HG03520 (cell line): ENCODE data around the gene GGN.
A peak's percentile ranks its signal among the peaks of the same experiment; 100 is the strongest.

ENCODE experiments used
- ATAC-seq: cut with Tn5 transposase; IDR thresholded peaks from one replicate; pipeline ENCODE4 v1.9.1; 2021; ENCODE audit warnings: mild to moderate bottlenecking, moderate library complexity; ENCODE audit not compliant: unreplicated experiment

The GGN gene

DNA sequence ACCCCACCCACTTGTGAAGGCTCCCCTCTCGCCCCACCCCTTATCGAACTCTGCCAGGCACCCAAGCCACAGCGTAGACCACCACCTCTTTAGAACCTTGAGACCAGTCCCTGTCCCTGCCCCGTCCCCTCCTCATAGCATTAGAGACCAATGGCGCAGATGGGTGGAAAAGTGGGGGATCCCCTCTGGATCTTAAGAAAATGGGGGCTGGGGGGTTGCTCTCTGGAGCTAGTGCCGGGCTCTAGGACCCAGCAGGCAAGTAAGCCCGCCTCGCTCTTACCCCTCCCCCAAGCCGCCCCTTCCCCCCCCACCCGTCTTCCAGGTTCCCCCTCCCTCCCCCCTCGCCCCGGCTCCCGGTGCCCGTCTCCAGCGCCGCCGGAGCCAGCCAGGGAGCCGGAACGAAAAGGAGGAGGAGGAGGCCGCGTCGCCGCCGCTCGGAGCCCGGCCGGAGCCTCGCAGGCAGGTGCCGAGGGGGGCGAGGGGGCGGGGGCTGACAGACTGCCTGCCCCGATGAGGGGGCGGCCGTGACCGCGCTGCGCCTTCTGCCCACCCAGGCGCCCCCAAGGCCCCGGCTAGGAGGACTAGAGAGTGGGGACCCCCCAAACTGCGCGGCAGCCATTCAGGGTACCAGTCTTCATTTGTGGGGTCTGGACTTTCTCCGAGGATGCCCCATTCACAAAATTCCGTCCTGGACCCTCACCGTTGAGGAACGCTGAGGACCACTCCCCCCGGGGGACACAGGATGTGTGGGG is 691 bp upstream of the GGN start, which contains the start of gene SPRED3:
TSS of gene SPRED3 (plus strand) at position 349 of the 752 bp plus-strand sequence. CDS start 1,606 bp downstream, outside the sequence.
- no peak for ATAC-seq

DNA sequence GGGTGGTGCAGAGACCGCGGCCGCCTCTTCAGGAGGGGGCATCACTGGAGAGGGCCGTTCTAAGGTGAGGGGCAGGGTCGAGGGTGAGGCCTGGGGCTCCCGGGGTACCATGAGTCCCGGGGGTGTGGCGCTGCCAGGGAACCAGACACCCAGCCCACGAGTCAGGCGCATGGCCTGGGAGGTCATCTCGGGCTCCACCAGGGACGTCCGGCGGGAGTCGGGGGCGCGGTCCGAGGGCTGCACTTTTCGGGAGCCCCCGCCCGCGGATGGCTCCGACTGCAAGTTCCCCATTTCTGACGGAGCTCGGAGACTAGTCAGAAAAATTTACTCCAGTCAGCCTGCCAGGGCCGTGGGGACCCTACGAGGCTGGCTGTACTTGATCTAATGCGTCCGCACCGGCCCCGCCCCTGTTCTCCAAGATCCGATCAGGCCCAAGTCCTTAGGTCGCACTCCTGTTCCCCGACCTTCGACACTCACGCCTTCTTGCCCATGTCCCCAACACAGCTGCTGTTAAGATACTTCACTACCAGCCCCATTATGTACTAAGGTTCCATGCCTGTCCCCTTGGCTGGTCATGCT is 774 bp downstream of the GGN start:
- ATAC-seq, result no peak

DNA sequence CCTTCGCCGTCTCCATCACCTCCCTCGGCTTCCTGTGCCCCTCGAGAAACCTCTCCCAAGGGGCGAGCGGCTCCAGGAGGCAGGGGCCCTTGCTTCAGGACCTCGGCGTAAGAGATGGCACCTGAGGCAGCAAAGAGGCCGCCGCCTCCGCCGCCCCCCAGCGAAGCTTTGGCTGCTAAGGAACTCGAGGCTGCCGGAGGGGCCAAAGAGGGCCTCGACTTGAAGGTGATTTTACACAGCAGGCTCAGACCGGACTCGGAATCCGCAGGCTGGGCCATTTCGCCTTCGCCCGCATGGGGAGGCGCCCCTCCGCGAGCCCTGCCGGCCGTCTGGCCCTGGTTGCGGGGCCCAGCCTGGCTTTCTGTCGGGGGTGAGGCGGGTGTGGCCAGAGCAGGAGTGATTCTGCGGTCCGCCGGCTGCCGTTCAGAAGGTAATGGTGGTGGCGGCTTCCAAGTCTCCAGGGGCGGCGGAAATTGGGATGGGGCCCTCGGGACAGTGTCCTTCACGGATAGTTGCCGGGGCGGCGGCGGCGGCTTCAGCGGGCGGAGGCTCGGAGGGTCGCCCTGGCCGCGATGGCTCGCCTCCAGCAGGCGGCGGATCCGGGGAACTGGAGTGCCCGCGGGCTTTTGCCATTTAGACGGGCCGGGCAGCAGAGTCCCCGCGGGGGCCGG is 1.4 kb downstream of the GGN start:
- no peak for ATAC-seq

DNA sequence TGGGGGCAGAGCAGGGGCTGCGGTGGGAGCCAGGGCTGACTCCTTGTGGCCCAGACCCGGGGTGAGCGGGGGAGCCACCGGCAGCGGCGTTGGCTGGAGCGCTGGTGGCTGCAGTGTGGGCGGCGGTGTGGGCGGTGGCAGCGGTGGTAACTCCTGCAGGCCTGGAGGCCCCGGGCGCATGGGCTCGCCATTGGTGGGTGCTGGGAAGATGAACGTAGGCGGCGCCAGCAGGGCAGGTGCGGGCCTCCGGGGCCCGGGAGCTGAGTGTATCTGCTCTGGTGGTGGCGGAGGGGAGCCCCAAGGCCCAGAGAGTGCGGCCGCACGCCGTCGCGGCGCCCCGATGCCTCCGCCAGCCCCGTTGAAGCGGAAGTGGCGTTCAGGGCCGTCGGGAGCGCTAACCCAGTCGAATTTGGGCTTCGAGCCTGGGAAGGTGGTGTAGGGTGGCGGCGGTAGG is 2.0 kb downstream of the GGN start:
- no peak for ATAC-seq

DNA sequence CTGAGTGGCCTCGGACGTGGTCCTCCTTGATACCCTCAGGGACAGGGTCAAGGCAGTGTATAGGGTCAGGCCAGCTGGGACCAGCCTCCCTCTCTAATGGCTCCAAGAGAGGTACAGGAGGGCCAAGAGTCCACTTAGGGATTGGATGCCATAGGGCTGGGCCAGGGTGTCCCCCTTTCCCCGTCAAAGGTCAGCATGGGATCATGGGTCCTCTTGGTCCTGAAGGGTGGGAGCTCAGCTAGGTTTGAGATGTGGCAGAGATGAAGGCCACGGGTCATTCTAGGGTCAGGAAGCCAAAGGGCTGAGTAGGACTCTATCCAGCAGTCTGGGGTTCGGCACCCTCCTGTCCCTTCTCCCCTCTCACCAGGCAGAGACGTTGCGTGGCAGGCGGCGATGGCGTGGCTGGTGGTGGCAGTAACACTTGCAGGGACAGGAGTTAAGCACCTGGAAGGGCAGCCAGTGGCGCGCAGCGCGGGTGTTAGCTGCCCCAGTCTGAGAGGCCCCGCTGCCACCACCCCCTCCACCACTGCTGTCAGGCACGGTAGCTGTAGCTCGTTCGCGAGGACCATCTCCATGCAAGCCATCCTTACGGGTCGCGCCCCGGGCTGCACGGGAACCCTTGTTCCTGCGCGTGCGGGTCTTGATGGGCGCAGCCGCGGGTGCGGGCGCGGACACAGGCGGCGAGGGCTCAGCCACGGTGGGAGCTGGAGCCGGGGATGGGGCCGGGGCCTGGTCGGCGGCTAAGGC is 2.6 kb downstream of the GGN start:
- ATAC-seq, result no peak

DNA sequence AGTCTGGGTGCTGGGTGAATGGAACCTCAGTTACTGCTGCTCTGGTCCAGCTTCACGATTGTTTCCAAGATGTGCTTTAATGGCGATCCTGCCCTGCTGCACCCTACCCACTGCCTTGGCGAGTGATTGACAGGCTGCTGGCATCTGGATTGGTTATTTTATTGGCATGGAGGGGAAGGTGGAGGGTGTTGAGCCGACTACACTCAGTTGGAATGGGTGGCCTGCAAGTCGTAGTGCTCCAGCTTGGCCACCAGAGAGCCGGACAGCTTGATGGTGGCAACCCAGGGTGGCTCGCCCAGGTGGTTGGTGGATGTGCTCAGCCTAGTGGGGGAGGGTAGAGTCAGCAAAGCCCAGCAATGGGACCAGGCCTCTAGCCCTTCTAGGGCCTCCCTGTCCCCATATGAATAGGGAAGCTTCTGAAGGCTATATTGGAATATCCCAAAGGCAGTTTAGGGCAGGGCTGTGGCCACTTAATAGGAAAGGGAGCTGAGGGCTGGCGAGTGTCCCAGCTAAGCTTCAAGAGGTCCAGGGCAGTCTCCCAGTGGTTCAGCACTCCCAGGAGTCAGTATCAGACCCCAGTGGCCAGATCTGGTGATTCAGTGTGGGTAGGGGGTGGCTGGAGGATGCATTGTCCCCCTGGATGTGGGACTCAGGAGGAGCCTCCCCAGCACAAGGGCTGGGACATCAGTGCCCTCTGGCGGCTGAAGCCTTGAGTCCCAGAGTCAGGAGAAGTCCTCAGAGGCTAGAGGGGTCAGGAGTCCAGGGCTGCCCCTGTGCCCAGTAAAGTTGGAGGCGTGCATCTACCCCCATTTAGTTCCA is 3.4 kb downstream of the GGN start:
- no peak for ATAC-seq

DNA sequence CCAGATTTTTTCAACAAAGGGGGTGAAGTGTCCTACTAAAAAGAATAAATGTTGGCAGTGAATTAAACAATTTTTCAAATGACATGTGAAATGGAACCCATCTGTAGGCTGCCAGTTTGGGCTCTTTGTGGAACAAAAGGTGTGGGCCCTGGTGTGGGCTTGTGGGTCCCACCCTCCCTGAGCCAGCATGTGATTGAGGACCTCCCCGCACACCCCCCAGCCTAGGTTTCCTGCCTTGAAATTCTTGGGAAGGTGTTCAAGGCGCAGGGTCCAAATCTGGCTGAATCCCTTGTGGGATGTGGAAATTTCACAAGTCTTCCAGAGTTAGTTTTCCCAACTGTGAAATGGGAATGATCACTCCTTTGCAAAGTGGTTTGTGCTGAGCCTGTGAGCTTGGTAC is 4.1 kb downstream of the GGN start:
- no peak for ATAC-seq

DNA sequence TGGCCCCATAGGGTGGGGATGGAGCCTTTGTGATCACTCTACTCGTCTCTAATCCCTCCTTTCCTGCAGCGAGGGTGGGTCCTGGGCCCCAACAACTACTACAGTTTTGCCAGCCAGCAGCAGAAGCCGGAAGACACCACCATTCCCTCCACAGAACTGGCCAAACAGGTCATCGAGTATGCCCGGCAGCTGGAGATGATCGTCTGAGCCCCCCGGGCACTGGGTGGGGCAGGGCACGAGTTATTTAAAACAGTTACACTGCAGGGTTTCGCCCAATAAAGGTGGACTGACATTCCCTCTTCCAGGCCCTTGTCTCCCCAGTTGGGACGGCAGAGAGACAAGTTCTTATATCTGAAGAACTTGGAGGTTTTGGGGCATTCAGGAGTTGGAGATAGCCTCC is 4.7 kb downstream of the GGN start:
- ATAC-seq, result no peak

DNA sequence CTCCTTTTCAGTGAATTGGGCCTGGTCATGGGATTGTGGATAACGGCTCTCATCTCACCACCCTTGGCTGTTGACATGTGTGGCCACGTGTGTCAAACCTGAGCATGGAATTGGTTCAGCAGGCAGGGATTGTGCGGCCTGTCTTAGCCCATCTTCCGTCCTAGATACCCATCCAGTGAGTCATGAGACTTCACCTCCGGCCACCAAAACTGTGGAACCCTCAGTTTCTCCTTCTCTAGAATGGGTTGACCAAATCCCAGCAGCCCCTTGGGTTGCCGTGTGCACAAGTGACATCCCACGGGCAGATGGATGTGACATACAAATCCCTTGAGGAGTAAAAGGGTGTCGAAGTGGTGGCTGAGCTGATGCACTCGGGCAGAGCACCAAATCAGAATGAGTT is 6.7 kb downstream of the GGN start:
- ATAC-seq, result no peak

DNA sequence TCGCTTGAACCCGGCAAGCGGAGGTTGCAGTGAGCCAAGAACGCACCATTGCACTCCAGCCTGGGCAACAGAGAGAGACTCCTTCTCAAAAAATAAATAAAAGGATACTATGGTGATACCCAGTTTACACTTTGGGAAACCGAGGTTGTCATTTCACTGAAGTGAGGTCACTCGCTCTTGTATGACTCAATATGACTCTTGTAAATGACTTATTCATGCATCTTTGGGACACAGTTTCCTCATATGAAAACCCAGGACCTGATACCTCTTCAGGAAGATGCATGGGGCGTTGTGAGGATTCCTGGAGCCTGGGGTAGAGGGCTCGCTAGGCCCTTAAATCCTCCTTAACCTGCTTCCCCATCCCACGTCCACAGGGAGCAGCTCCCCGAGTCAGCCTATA is 9.0 kb downstream of the GGN start:
- no peak for ATAC-seq

DNA sequence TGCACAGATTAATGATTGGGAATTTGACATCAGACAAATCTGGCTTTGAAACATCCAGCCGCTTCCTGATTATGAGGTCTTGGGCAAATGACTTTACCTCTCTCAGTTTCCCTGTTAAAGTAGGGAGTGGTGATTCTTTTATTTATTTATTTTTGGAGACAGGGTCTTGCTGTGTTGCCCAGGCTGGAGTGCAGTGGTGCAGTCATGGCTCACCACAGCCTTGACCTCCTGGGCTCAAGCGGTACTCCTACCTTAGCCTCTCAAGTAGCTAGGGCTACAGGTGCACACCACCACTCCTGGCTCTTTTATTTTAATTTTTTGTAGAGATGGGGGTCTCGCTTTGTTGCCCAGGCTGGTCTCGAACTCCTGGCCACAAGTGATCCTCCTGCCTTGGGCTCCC is 10.8 kb downstream of the GGN start:
- ATAC-seq, result no peak

DNA sequence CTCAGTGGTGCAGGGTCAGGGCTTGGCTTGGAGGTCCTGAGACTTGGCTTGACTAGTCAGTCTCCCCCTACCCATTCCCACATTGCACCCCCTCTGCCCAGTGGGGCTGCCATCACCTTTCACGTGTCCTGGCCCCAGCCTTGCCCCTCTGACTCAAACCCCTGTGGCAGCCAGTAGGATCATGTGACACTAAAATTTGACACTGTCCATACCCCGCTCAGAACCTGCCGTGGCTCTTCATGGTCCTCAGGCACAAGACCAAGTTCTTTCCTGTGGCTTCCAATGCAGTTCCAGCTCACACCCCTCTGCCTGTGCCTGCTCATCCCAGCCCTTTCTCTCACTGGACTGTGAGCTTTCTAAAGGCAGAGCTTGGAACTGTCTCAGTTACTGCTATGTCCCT is 11.3 kb downstream of the GGN start:
- no peak for ATAC-seq

DNA sequence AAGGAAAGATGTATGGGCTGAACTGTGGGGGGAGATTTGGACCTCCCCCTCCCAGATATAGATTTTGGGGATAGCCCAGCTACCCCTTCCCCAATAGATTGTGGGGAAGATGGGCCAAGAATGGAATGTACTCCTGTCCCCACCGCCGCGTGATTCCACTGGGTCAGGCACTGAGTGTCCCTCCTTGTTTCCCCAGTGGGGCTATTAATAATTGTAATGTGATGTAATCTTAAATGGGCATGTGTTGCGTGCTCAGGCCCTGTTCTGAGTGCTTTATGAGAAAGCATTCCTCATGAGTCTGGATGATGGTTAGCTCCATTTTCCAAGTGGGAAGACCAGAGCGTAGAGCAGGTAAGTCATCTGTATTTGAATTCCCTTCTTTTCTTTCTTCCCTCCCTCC is 12.1 kb downstream of the GGN start:
- no peak for ATAC-seq

DNA sequence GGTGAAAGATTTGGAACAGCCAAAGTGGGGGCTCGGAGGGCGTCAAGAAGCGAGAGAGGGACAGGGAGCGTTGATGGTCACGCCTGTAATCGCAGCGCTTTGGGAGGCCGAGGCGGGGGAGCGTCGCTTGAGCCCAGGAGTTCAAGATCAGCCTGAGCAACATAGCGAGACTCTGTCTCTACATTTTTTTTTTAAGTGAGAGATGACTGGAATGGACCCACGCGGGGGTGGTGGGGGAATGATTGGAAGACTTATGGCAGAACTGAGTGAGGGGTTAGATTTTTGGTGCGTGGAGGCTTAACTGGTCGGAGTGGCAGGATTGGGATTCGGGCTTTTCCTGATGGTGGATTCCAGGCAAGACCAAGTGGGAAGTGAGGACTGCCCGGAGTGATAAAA is 12.7 kb downstream of the GGN start:
- ATAC-seq, result no peak

DNA sequence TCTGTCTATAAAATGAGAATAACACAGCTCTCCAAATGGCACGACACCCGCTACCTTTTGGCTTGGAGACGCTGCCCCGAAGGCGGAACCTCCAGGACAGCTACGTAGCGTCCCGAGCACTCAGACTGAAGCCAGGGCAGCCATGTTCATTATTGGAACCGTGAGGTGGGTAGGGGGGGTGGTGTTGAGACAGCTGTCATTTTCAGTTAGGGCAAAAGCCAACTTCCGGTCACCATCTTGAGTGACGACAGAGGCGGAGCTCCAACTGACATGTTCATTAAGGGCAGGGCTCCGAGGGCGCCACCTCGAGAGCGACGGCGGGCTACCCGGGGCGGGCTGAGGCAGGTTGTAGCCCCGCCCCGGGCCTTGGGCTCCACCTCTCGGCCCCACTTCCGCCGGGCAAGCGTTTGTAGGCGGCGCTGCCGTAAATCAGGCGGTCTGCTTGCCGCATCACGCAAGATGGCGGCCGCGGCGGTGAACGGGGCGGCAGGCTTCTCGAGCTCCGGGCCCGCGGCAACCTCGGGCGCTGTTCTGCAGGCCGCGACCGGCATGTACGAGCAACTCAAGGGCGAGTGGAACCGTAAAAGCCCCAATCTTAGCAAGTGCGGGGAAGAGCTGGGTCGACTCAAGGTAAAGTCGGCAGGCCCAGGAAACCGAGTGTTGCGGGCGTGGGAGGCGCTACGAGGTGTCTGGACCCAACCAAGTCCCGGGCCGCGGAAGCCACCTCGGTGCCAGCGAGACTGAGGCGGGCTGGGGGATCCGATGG is 13.3 kb downstream of the GGN start, which contains the start of gene PSMD8:
TSS of gene PSMD8 (plus strand) at position 240 of the 766 bp plus-strand sequence. CDS start at position 271, 31 bp downstream.
- ATAC-seq, result peak; percentile 90

DNA sequence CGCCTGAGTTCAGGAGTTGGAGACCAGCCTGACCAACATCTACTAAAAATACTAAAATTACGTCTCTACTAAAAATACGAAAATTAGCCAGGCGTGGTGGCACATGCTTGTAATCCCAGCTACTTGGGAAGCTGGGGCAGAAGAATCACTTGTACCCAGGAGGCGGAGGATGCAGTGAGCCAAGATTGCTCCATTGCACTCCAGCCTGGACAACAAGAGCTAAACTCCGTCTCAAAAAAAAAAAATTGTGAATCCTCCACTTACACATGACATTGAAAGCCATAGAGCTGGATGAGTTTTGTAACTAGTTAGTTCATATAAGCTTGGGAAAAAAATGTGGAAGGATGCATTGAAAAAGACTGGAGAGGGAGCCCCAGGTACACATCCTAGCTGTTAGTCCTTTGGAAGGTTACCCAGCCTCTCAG is 13.9 kb downstream of the GGN start:
- no peak for ATAC-seq

DNA sequence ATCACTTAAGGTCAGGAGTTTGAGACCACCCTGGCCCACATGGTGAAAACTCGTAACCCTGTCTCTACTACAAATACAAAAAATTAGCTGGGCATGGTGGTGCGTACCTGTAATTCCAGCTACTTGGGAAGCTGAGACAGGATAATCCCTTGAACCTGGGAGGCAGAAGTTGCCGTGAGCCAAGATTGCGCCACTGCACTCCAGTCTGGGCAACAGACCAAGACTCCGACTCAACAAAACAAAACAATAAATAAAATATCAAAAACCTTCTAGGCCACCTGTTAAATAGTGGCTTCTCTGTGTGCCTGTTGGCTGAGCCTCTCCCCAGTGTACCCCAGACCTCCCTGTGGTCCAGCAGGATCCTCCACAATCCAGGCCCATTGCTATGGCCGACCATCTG is 16.8 kb downstream of the GGN start:
- no peak for ATAC-seq

DNA sequence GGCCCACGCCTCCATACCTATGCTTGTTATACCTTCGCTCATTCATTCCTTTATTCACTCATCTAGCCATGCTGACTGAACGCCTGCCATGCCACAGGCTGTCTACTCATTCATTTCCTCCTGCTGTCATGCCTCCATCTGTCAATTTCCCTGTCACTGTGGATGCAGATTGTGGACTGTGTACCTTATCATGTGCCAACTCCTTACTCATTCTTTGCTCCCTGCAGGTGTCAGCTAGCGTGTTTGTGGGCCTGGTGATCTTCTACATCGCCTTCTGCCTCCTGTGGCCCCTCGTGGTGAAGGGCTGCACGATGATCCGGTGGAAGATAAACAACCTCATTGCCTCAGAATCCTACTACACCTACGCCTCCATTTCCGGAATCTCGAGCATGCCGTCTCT is 17.5 kb downstream of the GGN start:
- no peak for ATAC-seq

DNA sequence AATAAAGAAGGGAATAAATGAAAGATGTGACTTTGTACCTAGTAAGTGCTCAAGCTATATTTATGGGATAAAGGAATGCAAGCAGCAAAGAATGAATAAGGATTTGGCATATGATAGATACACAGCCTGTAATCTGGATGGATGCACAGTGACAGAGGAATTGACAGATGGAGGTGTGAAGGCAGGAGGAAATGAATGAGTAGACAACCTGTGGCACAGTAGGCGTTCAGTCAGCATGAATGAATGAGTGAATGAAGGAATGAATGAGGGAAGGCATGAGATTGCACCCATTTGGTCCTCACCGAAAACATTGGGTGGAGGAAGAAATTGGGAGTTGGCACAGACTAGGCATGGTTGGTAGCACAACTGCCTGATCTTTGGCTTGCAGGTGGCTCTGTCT is 18.2 kb downstream of the GGN start:
- ATAC-seq, result no peak

DNA sequence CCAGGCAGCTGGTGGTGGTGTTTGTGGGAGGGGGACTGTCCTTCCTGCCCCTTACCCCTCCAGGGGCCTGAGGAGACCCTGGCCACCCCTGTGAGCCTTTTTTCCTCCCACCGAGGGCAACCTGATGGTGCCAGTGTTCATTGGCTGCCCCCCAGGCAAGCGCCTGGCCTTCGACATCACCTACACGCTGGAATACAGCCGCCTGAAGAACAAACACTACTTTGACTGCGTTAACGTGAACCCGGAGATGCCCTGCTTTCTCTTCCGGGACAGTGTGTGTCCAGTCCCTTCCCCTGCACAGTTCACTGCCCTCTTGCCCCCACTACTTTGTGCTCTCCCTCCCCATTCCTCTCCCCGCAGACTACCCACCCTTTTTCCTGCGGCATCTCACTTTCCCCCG is 20.8 kb downstream of the GGN start:
- no peak for ATAC-seq
